LNCAP (cell line): Measurements from ENCODE around the gene PEX11B.
A peak's percentile ranks its signal among the peaks of the same experiment; 100 is the strongest.

ENCODE experiments used
- TF ChIP-seq, protein P1 (sequence below): fragments of 450-650 bp; IDR thresholded peaks from 2 replicates; pipeline ENCODE4 v1.5.1; 2017; ENCODE audit warnings: mild to moderate bottlenecking

Gene PEX11B

DNA sequence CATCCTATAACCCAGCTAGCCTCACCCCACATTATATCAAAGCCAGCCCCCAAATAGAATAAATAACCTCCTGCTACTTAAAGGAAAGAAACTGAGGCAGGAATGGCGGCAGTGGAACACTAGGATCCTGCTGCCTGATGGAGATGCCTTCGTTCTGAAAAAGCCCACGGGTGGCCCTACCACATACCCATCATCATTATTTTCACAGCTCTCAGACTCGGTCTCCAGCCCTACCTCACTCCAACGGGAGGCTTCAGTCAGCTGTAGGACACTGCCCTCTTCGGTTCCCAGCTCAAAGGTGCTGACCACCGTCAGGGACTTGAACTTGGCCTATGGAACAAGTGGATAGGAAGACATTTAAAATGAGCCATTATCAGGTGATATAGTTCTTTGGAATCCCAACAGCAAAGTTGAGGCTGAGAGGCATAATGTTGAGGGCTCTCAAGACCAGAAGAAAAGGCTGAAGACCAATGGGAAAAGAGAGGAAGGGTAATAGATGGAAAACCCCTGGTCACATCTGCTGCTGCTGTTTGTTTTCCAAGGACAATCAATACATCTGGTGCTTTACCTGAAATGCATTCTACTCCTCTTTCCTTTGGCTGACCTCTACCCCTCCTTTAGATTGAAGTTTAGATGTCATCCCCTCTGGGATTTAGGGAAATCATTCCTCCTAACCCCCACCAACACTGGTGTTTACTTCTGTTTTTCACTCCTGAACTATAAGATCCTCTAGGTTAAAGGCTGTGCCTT, 25.0 kb downstream of the PEX11B start:
- TF ChIP-seq, protein P1, sequence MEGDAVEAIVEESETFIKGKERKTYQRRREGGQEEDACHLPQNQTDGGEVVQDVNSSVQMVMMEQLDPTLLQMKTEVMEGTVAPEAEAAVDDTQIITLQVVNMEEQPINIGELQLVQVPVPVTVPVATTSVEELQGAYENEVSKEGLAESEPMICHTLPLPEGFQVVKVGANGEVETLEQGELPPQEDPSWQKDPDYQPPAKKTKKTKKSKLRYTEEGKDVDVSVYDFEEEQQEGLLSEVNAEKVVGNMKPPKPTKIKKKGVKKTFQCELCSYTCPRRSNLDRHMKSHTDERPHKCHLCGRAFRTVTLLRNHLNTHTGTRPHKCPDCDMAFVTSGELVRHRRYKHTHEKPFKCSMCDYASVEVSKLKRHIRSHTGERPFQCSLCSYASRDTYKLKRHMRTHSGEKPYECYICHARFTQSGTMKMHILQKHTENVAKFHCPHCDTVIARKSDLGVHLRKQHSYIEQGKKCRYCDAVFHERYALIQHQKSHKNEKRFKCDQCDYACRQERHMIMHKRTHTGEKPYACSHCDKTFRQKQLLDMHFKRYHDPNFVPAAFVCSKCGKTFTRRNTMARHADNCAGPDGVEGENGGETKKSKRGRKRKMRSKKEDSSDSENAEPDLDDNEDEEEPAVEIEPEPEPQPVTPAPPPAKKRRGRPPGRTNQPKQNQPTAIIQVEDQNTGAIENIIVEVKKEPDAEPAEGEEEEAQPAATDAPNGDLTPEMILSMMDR, result no peak

DNA sequence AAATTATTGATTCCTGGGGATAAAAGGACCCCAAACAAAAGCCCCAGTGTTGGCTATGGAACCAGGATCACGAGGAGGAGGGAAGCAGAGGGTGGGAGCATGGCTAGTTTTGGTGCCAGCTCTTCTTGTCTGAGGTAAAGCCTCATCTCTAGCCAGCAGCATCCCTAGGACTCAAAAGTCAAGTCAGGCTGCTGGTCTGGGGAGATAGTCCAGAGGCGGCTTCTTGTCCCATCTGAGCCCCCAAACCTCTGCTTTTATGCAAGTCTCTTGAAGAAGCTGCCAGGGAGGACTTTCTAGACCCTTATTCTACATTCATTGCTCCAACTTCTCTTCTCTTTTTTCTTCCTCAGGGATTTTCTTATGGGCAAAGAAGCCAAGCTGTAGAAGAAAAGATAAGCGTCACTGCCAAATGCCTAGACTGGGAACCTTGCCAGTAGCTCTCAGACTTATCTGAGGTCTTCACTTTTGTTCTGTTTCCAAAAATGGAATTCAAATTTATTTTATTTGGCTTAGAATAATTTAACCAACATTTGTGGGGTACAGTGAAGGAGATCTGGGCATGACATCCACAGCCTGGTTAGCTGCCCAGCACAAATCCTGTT, 25.9 kb downstream of the PEX11B start:
- TF ChIP-seq, protein P1, result no peak

GRCh38 chr1:145891587-145892485, 26.7 kb downstream of the PEX11B start:
- TF ChIP-seq, protein P1, result peak; percentile 100

DNA sequence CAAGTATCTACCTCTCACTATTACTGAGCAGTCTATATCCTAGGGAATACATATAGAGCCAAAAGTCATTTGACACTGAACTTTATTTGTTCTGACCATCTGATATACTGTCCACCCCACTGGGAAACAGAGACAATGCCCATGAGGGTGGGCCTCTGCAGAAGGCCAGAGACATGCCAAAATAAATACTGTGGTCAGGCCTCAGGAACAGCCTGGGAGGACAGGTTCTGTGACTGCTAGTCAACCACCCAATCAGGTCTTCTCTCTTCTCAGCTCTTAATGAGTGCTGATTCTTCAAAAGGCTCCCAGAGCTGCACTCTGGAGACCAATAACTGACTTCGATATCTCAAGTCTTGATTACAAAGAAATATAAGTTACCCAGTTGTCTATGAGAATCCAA, 27.4 kb downstream of the PEX11B start:
- TF ChIP-seq, protein P1, result no peak

GRCh38 chr1:145889722-145890121, 28.8 kb downstream of the PEX11B start:
- TF ChIP-seq, protein P1, result no peak

GRCh38 chr1:145887631-145888030, 30.9 kb downstream of the PEX11B start:
- TF ChIP-seq, protein P1, result no peak

GRCh38 chr1:145886816-145887215, 31.7 kb downstream of the PEX11B start:
- TF ChIP-seq, protein P1, result no peak
